ENCODE results near the gene GPD1.

The GPD1 gene

GRCh38 chr12:50101663-50102062 is 2.1 kb upstream of the GPD1 start:
- no peaks in the 10 kb centered on the region for H3K36me3 ChIP-seq (ENCODE audit: control insufficient read depth, insufficient read depth, low read length)

GRCh38 chr12:50102131-50102531 is 1.7 kb upstream of the GPD1 start:
- TF ChIP-seq CTCF (IDR thresholded peaks at IDR 0.05) = no peak
- Histone ChIP-seq H3K9ac (no peak overlapping the region), H3K79me2 (peaks cover 11% of the 10 kb centered on the region), H3K27ac (peak overlapping the region; percentile 85), H3K4me1 (peaks cover 43% of the 10 kb centered on the region), H3K27me3 (ENCODE audit: control insufficient read depth, insufficient read depth, low read length) (no peaks in the 10 kb centered on the region), H3K4me3 (ENCODE audit: low read depth, low read length) (no peak overlapping the region), H3K4me2 (ENCODE audit: low read length) (no peak overlapping the region), H2AFZ (no peak overlapping the region), H3K36me3 (ENCODE audit: control insufficient read depth, insufficient read depth, low read length) (no peaks in the 10 kb centered on the region), H3K9me3 (ENCODE audit: control insufficient read depth, low read length) (no peaks in the 10 kb centered on the region)

More at GRCh38 chr12:50101663-50102062, 2.1 kb upstream of the GPD1 start:
- H3K27me3 ChIP-seq (ENCODE audit: control insufficient read depth, insufficient read depth, low read length) = no peaks in the 10 kb centered on the region
- H3K4me1 ChIP-seq = peaks cover 40% of the 10 kb centered on the region
- no peak overlapping the region for H3K4me3 ChIP-seq (ENCODE audit: low read depth, low read length)
- H3K79me2 ChIP-seq = peaks cover 11% of the 10 kb centered on the region
- peak; percentile 57 for TF ChIP-seq CTCF (IDR thresholded peaks at IDR 0.05)
- no peaks in the 10 kb centered on the region for H3K9me3 ChIP-seq (ENCODE audit: control insufficient read depth, low read length)
- no peak overlapping the region for H3K9ac ChIP-seq
- H2AFZ ChIP-seq = no peak overlapping the region
- H3K4me2 ChIP-seq (ENCODE audit: low read length) = no peak overlapping the region
- peak overlapping the region; percentile 30 for H3K27ac ChIP-seq

- H3K9me3 ChIP-seq (ENCODE audit: control insufficient read depth, low read length) = no peaks in the 10 kb centered on the region
- no peaks in the 10 kb centered on the region for H3K36me3 ChIP-seq (ENCODE audit: control insufficient read depth, insufficient read depth, low read length)
- H2AFZ ChIP-seq = peak overlapping the region; percentile 36
- H3K4me3 ChIP-seq (ENCODE audit: low read depth, low read length) = no peak overlapping the region
- H3K79me2 ChIP-seq = peaks cover 11% of the 10 kb centered on the region
- TF ChIP-seq CTCF (IDR thresholded peaks at IDR 0.05) = no peak
- no peak overlapping the region for H3K4me2 ChIP-seq (ENCODE audit: low read length)
- H3K9ac ChIP-seq = no peak overlapping the region
- no peaks in the 10 kb centered on the region for H3K27me3 ChIP-seq (ENCODE audit: control insufficient read depth, insufficient read depth, low read length)
- H3K4me1 ChIP-seq = peaks cover 50% of the 10 kb centered on the region
- peak overlapping the region; percentile 85 for H3K27ac ChIP-seq
These were observed 1.0 kb upstream of the GPD1 start for GRCh38 chr12:50102646-50103309.

- no peaks in the 10 kb centered on the region for H3K9me3 ChIP-seq (ENCODE audit: control insufficient read depth, low read length)
- H3K36me3 ChIP-seq (ENCODE audit: control insufficient read depth, insufficient read depth, low read length) = no peaks in the 10 kb centered on the region
- TF ChIP-seq CTCF (IDR thresholded peaks at IDR 0.05) = no peak
- H3K27ac ChIP-seq = peak overlapping the region; percentile 85
- no peaks in the 10 kb centered on the region for H3K27me3 ChIP-seq (ENCODE audit: control insufficient read depth, insufficient read depth, low read length)
- H3K79me2 ChIP-seq = peaks cover 11% of the 10 kb centered on the region
- H2AFZ ChIP-seq = peak overlapping the region; percentile 66
- H3K9ac ChIP-seq = no peak overlapping the region
- no peak overlapping the region for H3K4me2 ChIP-seq (ENCODE audit: low read length)
- peaks cover 55% of the 10 kb centered on the region for H3K4me1 ChIP-seq
- H3K4me3 ChIP-seq (ENCODE audit: low read depth, low read length) = no peak overlapping the region
These were observed 457 bp upstream of the GPD1 start for GRCh38 chr12:50103351-50103750.

Data from parathyroid adenoma (tissue), 2 donors.